ENCODE measurements around the gene B3GNT7.
"Not testable (repeated sequence)": the region's sequence is repeated elsewhere in the genome, so short reads cannot be mapped to it uniquely, and the experiment has no call there.

Gene B3GNT7

GRCh38 chr2:231367178-231367577 is 28.3 kb upstream of the B3GNT7 start:
- no peak for DNase-seq

GRCh38 chr2:231369580-231370428 is 25.7 kb upstream of the B3GNT7 start:
- DNase-seq = no peak

- no peak for DNase-seq
Observed at GRCh38 chr2:231370429-231370748, 25.1 kb upstream of the B3GNT7 start.

- no peak for DNase-seq
Observed at GRCh38 chr2:231370749-231371429, 24.6 kb upstream of the B3GNT7 start.

GRCh38 chr2:231371430-231372054 is 24.0 kb upstream of the B3GNT7 start:
- no peak for DNase-seq

GRCh38 chr2:231372326-231372725 is 23.2 kb upstream of the B3GNT7 start:
- DNase-seq = no peak

- no peak for DNase-seq
Observed at GRCh38 chr2:231373184-231373583, 22.3 kb upstream of the B3GNT7 start.

GRCh38 chr2:231373786-231374349 is 21.6 kb upstream of the B3GNT7 start:
- DNase-seq = no peak

GRCh38 chr2:231374771-231375170 is 20.7 kb upstream of the B3GNT7 start:
- no peak for DNase-seq

GRCh38 chr2:231375994-231376615 is 19.4 kb upstream of the B3GNT7 start:
- DNase-seq = not testable (repeated sequence)

GRCh38 chr2:231376857-231377256 is 18.7 kb upstream of the B3GNT7 start:
- no peak for DNase-seq

GRCh38 chr2:231378026-231378722 is 17.3 kb upstream of the B3GNT7 start:
- no peak for DNase-seq

- no peak for DNase-seq
Observed at GRCh38 chr2:231379266-231380215, 16.0 kb upstream of the B3GNT7 start.

- no peak for DNase-seq
Observed at GRCh38 chr2:231380307-231380706, 15.2 kb upstream of the B3GNT7 start.

- no peak for DNase-seq
Observed at GRCh38 chr2:231380991-231381847, 14.3 kb upstream of the B3GNT7 start.

GRCh38 chr2:231382116-231382515 is 13.4 kb upstream of the B3GNT7 start:
- no peak for DNase-seq

GRCh38 chr2:231383416-231384108 is 11.9 kb upstream of the B3GNT7 start:
- no peak for DNase-seq

GRCh38 chr2:231384109-231384435 is 11.4 kb upstream of the B3GNT7 start:
- DNase-seq = no peak

- DNase-seq = peak; percentile 14
Observed at GRCh38 chr2:231384970-231385369, 10.5 kb upstream of the B3GNT7 start.

- DNase-seq = no peak
Observed at GRCh38 chr2:231385429-231385828, 10.1 kb upstream of the B3GNT7 start.
